CMK (cell line): ENCODE measurements around the gene TEKT5.
"Not testable (repeated sequence)": the region's sequence is repeated elsewhere in the genome, so short reads cannot be mapped to it uniquely, and the experiment has no call there.

Experiments used
- DNase-seq: peaks from one replicate; pipeline ENCODE4 v3.0.0-alpha.2; 2010; ENCODE audit warnings: low read depth

TEKT5 gene

GRCh38 chr16:10684511-10685151 is 10.1 kb downstream of the TEKT5 start:
- no peak for DNase-seq

- DNase-seq, result no peak
These were observed 11.6 kb downstream of the TEKT5 start for GRCh38 chr16:10683170-10683569.

GRCh38 chr16:10682604-10683003 is 12.1 kb downstream of the TEKT5 start:
- no peak for DNase-seq

- DNase-seq, result no peak
These were observed 13.1 kb downstream of the TEKT5 start for GRCh38 chr16:10681310-10682308.

GRCh38 chr16:10679921-10680320 is 14.8 kb downstream of the TEKT5 start:
- DNase-seq, result no peak

GRCh38 chr16:10679441-10679840 is 15.3 kb downstream of the TEKT5 start:
- DNase-seq, result not testable (repeated sequence)

- DNase-seq, result no peak
These were observed 16.1 kb downstream of the TEKT5 start for GRCh38 chr16:10678655-10679054.

- DNase-seq, result no peak
These were observed 18.4 kb downstream of the TEKT5 start for GRCh38 chr16:10676284-10676683.

GRCh38 chr16:10675861-10676260 is 18.9 kb downstream of the TEKT5 start:
- DNase-seq, result no peak

- no peak for DNase-seq
These were observed 19.5 kb downstream of the TEKT5 start for GRCh38 chr16:10675216-10675615.

GRCh38 chr16:10671729-10672128 is 23.0 kb downstream of the TEKT5 start:
- no peak for DNase-seq

- DNase-seq, result no peak
These were observed 24.9 kb downstream of the TEKT5 start for GRCh38 chr16:10669791-10670190.

GRCh38 chr16:10668322-10669045 is 26.2 kb downstream of the TEKT5 start:
- no peak for DNase-seq

GRCh38 chr16:10667239-10667638 is 27.5 kb downstream of the TEKT5 start:
- DNase-seq, result no peak

GRCh38 chr16:10666291-10666690 is 28.4 kb downstream of the TEKT5 start:
- DNase-seq, result no peak

- no peak for DNase-seq
These were observed 29.6 kb downstream of the TEKT5 start for GRCh38 chr16:10665166-10665565.

GRCh38 chr16:10664720-10665126 is 30.0 kb downstream of the TEKT5 start:
- DNase-seq, result no peak

- DNase-seq, result no peak
These were observed 31.0 kb downstream of the TEKT5 start for GRCh38 chr16:10663744-10664143.

GRCh38 chr16:10663146-10663545 is 31.6 kb downstream of the TEKT5 start:
- DNase-seq, result no peak

- no peak for DNase-seq
These were observed 32.5 kb downstream of the TEKT5 start for GRCh38 chr16:10662212-10662611.

- DNase-seq, result no peak
These were observed 33.0 kb downstream of the TEKT5 start for GRCh38 chr16:10661737-10662136.

GRCh38 chr16:10660950-10661635 is 33.6 kb downstream of the TEKT5 start:
- no peak for DNase-seq
